ENCODE data around the gene TSPAN10.

TSPAN10 gene

GRCh38 chr17:81690549-81690948 lies 53.6 kb downstream of the TSPAN10 start:
- DNase-seq = no peak

GRCh38 chr17:81691196-81691595 lies 54.2 kb downstream of the TSPAN10 start:
- DNase-seq = no peak

- no peak for DNase-seq
Observed at GRCh38 chr17:81691608-81692007, 54.6 kb downstream of the TSPAN10 start.

- DNase-seq = no peak
Observed at GRCh38 chr17:81693509-81694210, 56.7 kb downstream of the TSPAN10 start.

GRCh38 chr17:81694810-81695209 lies 57.8 kb downstream of the TSPAN10 start:
- DNase-seq = no peak

- DNase-seq = no peak
Observed at GRCh38 chr17:81695211-81695610, 58.2 kb downstream of the TSPAN10 start.

GRCh38 chr17:81695801-81696200 lies 58.8 kb downstream of the TSPAN10 start:
- no peak for DNase-seq

GRCh38 chr17:81696218-81696941 lies 59.4 kb downstream of the TSPAN10 start:
- no peak for DNase-seq

- no peak for DNase-seq
Observed at GRCh38 chr17:81697261-81698044, 60.5 kb downstream of the TSPAN10 start.

Data from SHP77 (cell line).